HG03520 (cell line): ENCODE data around the gene NRG3.

Experiments
- ATAC-seq: cut with Tn5 transposase; IDR thresholded peaks from one replicate; pipeline ENCODE4 v1.9.1; 2021; ENCODE audit warnings: mild to moderate bottlenecking, moderate library complexity; ENCODE audit not compliant: unreplicated experiment

Gene NRG3

DNA sequence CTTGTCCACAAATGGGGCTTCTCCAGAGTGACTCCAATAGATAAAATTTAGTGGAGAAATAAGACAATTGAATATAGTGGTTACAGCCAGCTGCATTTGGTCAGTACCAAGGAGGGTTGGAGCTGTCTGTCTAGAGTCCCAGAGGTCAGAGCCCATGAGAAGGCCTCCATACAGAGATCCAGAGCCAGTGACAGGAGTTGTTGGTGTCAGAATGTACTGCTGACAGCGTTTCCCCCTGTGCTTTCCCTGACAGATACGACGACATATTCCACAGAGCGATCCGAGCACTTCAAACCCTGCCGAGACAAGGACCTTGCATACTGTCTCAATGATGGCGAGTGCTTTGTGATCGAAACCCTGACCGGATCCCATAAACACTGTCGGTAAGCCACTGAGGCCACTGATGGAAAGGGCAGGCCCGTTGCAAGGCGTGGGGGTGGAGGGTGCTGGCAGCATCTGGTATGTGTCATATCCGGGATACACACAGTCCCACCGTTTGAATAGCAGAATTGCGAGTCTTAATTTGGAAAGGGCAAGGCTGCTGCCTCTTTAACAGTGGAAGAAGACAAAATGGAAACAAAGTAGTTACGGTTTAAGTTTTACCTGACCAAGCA lies 483.6 kb downstream of the NRG3 start:
- ATAC-seq: no peak

DNA sequence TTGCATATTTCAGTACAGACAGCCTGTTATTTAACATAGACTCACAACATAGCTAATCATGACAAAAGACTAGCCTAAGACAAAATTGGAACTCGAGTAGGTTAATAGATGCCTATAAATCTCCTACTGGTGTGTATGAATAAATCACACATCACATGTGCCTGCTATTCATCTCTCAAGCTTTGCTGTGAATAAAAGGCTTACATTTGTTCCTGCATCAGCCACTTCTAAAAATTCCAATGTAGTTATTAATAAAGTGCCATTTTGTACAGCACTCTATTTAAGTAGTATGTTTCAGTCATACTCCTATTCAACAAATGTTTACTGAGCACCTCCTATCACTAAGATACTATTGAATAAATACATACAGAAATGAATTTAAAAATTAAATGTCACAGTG lies 486.3 kb downstream of the NRG3 start:
- ATAC-seq: no peak

DNA sequence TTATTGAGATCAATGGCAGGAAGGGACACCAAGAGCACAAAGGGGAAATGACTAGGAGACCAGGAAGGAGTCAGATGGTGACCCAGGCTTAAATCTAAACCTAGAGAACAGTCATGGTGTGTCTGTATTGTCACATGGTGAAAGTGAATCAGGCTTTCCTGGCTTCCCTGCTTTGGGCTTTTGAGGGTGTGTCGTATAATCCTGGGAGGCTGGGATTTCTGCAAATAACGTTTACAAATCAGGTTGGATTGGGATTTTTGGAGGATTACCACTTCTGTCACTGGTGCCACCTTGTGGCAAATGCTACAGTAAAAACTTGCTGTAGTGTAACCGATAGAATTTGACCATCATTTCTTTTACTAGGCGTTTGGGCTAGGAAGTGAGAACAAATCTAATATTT lies 502.6 kb downstream of the NRG3 start:
- ATAC-seq: no peak

DNA sequence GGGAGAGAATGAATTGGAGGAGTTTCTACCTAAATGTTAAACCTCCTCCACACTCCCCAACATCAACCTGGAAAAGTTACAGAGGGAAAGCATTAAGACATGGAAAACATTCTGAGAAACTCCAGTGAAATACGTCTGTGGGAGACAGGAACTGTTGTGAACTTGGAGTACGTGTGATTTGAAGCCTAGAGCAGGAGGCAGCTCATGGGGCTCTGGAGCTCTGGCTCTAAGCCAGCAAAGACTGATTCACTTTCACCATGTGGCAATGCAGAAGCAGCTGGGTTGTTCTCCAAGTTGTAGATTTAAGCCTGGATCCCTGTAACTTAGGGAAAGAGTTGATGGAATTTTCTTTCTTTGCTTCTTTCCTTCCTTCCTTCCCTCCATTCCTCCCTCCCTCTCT lies 503.2 kb downstream of the NRG3 start:
- ATAC-seq: no peak

GRCh38 chr10:82383350-82383749 lies 508.4 kb downstream of the NRG3 start:
- ATAC-seq: no peak

- ATAC-seq: no peak
Measured at GRCh38 chr10:82390866-82391658, 516.1 kb downstream of the NRG3 start.

DNA sequence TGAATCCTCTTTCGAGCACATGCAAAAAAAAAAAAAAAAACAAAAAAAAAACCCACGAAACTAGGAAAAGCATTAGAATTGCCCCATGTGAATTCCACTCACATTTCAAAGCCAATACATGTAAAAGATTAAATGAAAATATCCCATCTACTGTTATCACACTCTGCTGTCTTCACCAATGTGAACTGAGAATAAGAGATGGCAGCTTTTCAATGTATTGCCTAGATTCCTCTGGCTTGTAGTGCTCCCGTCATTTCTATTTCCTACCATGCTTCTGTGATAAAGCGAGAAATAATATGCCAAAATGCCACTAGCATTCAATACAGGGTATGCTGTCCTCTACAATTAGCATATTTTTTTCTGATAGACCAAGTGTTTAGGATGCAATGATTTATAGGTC lies 517.0 kb downstream of the NRG3 start:
- no peak for ATAC-seq

GRCh38 chr10:82392533-82392932 lies 517.5 kb downstream of the NRG3 start:
- ATAC-seq: no peak

GRCh38 chr10:82394122-82394521 lies 519.1 kb downstream of the NRG3 start:
- ATAC-seq: no peak

DNA sequence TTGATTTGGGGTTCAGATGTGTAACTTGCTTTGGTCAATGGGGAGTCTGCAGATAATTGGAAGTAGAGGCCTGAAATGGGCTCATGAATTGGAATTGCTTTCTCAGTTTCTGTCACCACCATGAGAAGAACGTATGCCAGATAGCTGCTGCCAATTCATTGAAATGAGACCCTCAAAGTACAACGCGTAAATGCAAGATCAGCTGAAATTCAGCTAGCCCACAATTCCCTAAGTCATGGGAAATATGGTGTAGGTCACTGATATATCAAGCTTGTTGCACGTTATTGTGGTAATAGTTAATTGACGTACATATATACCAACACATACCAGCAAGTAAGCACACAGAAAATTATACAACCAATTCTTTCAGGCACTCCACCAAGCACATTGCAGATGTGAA lies 520.0 kb downstream of the NRG3 start:
- no peak for ATAC-seq

GRCh38 chr10:82396886-82397285 lies 521.9 kb downstream of the NRG3 start:
- ATAC-seq: no peak

GRCh38 chr10:82397854-82398253 lies 522.9 kb downstream of the NRG3 start:
- no peak for ATAC-seq

GRCh38 chr10:82399850-82400249 lies 524.9 kb downstream of the NRG3 start:
- no peak for ATAC-seq

DNA sequence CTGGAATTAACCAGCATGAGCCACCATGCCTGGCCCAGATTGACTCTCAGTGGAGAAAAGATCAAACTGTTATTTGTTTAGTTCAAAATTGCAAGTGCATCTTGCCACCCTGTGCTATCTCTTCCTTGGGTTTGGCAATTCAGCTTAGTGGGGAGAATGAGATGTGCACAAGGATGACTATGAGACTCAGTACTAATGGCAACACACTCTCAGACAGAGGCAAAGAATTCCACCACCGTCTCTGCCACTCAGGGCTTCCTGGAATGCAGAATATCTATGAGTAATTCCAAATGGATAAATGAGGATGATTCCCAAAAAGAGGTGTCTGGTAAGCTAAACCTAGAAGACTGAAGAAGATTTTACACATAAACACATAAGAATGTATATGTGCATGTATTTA lies 525.8 kb downstream of the NRG3 start:
- no peak for ATAC-seq

GRCh38 chr10:82402906-82403401 lies 528.0 kb downstream of the NRG3 start:
- ATAC-seq: no peak

- no peak for ATAC-seq
Measured at GRCh38 chr10:82409671-82410070, 534.7 kb downstream of the NRG3 start.

GRCh38 chr10:82411416-82411815 lies 536.4 kb downstream of the NRG3 start:
- no peak for ATAC-seq

GRCh38 chr10:82420001-82420400 lies 545.0 kb downstream of the NRG3 start:
- ATAC-seq: no peak

DNA sequence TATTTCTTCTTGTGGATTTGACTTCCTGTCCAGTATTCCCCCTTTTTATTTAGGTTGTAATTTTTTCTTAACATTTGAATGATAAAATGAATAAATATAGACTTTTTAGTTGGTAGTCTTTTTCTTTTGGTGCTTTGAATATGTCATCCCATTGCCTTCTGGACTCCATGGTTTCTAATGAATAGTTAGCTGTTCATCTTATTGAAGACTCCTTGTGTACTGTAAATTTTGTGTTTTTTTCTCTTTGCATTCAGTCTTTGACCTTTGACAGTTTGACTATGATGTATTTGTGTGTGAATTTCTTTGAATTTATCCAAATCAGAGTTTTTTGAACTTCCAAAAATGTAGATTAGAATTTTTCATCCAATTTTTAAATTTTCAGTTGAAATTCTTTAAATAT lies 554.3 kb downstream of the NRG3 start:
- no peak for ATAC-seq

DNA sequence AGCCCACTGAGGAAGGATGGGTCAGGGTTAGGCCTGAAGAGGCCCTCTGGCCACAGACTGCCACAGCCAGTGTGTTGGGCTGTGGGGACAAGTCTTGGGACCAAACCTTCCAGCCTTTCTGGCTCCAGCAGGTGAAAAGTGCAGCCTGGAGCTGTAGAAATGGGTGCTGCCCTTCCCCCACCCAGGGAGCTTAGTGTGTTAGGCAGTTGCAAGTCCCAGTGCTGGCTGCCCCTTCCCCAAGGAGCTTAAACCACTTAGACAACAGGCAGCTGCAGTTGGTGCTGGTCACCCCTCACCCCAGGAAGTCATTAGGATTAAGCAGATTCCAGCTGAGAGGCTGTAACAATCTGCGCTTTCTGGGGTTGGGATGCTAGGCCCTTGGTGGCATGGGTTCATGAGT lies 563.3 kb downstream of the NRG3 start:
- ATAC-seq: no peak

GRCh38 chr10:82440775-82441174 lies 565.8 kb downstream of the NRG3 start:
- no peak for ATAC-seq

GRCh38 chr10:82452046-82452445 lies 577.1 kb downstream of the NRG3 start:
- no peak for ATAC-seq

- ATAC-seq: no peak
Measured at GRCh38 chr10:82452676-82453075, 577.7 kb downstream of the NRG3 start.
